Measurements from ENCODE around the gene HMOX2. TPM values are rescaled to one million over a fixed set of nuclear protein-coding genes. Genes with fewer than 3 reads are reported as not detected.

HMOX2 gene
- total RNA-seq, 1 experiment from 2014 or later: 42.6 TPM

DNA sequence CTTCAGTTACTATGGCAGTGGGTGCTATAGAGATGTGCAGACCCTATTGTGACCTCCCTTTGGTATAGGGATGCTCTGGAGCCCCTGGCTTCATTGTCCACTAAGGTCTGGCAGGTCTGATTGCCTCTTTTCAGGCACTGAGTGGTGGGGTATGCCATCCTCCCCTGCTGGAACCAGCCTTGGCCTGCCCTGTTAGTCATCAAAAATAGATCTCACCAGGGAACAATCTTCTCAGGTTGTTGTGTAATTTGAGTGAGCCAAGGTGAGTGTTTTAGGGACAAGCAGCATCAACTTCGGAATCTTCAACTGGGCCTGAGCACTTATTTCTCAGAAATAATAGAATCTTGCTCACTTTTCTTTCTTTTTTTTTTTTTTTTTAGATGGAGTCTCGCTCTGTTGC is 19.6 kb downstream of the HMOX2 start:
- H3K27me3 Mint-ChIP-seq (ENCODE audit: low read depth): no peaks in the 10 kb centered on the region
- H3K4me3 Mint-ChIP-seq: no peak overlapping the region
- ChIA-PET CTCF (no interaction called here), POLR2A (no interaction called here)
- TF ChIP-seq TP53 (CRISPR knock-in tag; IDR thresholded peaks at IDR 0.05) (no peak), ZNF232 (CRISPR knock-in tag; IDR thresholded peaks at IDR 0.05) (no peak), IRF2 (CRISPR knock-in tag; IDR thresholded peaks at IDR 0.05; ENCODE audit: borderline replicate concordance, low read depth) (no peak), CBFB (CRISPR knock-in tag; IDR thresholded peaks at IDR 0.05; ENCODE audit: low read depth) (no peak), ZNF317 (CRISPR knock-in tag; IDR thresholded peaks at IDR 0.05; ENCODE audit: borderline replicate concordance, low read depth) (no peak), NFATC4 (CRISPR knock-in tag; IDR thresholded peaks at IDR 0.05) (no peak), JAZF1 (CRISPR knock-in tag; IDR thresholded peaks at IDR 0.05) (no peak), MXD4 (CRISPR knock-in tag; IDR thresholded peaks at IDR 0.05; ENCODE audit: borderline replicate concordance) (no peak), GTF2I (CRISPR knock-in tag; conservative IDR thresholded peaks at IDR 0.05) (no peak), NFE2L1 (CRISPR knock-in tag; IDR thresholded peaks at IDR 0.05) (no peak), ELF4 (CRISPR knock-in tag; IDR thresholded peaks at IDR 0.05; ENCODE audit: low read depth) (no peak), OVOL2 (CRISPR knock-in tag; IDR thresholded peaks at IDR 0.05; ENCODE audit: borderline replicate concordance) (no peak), PRRX2 (CRISPR knock-in tag; IDR thresholded peaks at IDR 0.05) (no peak)
- TF ChIP-seq, protein P1, sequence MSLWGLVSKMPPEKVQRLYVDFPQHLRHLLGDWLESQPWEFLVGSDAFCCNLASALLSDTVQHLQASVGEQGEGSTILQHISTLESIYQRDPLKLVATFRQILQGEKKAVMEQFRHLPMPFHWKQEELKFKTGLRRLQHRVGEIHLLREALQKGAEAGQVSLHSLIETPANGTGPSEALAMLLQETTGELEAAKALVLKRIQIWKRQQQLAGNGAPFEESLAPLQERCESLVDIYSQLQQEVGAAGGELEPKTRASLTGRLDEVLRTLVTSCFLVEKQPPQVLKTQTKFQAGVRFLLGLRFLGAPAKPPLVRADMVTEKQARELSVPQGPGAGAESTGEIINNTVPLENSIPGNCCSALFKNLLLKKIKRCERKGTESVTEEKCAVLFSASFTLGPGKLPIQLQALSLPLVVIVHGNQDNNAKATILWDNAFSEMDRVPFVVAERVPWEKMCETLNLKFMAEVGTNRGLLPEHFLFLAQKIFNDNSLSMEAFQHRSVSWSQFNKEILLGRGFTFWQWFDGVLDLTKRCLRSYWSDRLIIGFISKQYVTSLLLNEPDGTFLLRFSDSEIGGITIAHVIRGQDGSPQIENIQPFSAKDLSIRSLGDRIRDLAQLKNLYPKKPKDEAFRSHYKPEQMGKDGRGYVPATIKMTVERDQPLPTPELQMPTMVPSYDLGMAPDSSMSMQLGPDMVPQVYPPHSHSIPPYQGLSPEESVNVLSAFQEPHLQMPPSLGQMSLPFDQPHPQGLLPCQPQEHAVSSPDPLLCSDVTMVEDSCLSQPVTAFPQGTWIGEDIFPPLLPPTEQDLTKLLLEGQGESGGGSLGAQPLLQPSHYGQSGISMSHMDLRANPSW (CRISPR knock-in tag; conservative IDR thresholded peaks at IDR 0.05; ENCODE audit: low read depth): no peak
- TF ChIP-seq, protein P2, sequence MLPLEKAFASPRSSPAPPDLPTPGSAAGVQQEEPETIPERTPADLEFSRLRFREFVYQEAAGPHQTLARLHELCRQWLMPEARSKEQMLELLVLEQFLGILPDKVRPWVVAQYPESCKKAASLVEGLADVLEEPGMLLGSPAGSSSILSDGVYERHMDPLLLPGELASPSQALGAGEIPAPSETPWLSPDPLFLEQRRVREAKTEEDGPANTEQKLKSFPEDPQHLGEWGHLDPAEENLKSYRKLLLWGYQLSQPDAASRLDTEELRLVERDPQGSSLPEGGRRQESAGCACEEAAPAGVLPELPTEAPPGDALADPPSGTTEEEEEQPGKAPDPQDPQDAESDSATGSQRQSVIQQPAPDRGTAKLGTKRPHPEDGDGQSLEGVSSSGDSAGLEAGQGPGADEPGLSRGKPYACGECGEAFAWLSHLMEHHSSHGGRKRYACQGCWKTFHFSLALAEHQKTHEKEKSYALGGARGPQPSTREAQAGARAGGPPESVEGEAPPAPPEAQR (CRISPR knock-in tag; IDR thresholded peaks at IDR 0.05): no peak
- TF ChIP-seq, protein P3, sequence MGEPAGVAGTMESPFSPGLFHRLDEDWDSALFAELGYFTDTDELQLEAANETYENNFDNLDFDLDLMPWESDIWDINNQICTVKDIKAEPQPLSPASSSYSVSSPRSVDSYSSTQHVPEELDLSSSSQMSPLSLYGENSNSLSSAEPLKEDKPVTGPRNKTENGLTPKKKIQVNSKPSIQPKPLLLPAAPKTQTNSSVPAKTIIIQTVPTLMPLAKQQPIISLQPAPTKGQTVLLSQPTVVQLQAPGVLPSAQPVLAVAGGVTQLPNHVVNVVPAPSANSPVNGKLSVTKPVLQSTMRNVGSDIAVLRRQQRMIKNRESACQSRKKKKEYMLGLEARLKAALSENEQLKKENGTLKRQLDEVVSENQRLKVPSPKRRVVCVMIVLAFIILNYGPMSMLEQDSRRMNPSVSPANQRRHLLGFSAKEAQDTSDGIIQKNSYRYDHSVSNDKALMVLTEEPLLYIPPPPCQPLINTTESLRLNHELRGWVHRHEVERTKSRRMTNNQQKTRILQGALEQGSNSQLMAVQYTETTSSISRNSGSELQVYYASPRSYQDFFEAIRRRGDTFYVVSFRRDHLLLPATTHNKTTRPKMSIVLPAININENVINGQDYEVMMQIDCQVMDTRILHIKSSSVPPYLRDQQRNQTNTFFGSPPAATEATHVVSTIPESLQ (CRISPR knock-in tag; IDR thresholded peaks at IDR 0.05): no peak
- TF ChIP-seq, protein P4, sequence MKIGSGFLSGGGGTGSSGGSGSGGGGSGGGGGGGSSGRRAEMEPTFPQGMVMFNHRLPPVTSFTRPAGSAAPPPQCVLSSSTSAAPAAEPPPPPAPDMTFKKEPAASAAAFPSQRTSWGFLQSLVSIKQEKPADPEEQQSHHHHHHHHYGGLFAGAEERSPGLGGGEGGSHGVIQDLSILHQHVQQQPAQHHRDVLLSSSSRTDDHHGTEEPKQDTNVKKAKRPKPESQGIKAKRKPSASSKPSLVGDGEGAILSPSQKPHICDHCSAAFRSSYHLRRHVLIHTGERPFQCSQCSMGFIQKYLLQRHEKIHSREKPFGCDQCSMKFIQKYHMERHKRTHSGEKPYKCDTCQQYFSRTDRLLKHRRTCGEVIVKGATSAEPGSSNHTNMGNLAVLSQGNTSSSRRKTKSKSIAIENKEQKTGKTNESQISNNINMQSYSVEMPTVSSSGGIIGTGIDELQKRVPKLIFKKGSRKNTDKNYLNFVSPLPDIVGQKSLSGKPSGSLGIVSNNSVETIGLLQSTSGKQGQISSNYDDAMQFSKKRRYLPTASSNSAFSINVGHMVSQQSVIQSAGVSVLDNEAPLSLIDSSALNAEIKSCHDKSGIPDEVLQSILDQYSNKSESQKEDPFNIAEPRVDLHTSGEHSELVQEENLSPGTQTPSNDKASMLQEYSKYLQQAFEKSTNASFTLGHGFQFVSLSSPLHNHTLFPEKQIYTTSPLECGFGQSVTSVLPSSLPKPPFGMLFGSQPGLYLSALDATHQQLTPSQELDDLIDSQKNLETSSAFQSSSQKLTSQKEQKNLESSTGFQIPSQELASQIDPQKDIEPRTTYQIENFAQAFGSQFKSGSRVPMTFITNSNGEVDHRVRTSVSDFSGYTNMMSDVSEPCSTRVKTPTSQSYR (CRISPR knock-in tag; IDR thresholded peaks at IDR 0.05): no peak
- TF ChIP-seq, protein P5, sequence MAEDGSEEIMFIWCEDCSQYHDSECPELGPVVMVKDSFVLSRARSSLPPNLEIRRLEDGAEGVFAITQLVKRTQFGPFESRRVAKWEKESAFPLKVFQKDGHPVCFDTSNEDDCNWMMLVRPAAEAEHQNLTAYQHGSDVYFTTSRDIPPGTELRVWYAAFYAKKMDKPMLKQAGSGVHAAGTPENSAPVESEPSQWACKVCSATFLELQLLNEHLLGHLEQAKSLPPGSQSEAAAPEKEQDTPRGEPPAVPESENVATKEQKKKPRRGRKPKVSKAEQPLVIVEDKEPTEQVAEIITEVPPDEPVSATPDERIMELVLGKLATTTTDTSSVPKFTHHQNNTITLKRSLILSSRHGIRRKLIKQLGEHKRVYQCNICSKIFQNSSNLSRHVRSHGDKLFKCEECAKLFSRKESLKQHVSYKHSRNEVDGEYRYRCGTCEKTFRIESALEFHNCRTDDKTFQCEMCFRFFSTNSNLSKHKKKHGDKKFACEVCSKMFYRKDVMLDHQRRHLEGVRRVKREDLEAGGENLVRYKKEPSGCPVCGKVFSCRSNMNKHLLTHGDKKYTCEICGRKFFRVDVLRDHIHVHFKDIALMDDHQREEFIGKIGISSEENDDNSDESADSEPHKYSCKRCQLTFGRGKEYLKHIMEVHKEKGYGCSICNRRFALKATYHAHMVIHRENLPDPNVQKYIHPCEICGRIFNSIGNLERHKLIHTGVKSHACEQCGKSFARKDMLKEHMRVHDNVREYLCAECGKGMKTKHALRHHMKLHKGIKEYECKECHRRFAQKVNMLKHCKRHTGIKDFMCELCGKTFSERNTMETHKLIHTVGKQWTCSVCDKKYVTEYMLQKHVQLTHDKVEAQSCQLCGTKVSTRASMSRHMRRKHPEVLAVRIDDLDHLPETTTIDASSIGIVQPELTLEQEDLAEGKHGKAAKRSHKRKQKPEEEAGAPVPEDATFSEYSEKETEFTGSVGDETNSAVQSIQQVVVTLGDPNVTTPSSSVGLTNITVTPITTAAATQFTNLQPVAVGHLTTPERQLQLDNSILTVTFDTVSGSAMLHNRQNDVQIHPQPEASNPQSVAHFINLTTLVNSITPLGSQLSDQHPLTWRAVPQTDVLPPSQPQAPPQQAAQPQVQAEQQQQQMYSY (CRISPR knock-in tag; IDR thresholded peaks at IDR 0.05): no peak
- TF ChIP-seq, protein P6, sequence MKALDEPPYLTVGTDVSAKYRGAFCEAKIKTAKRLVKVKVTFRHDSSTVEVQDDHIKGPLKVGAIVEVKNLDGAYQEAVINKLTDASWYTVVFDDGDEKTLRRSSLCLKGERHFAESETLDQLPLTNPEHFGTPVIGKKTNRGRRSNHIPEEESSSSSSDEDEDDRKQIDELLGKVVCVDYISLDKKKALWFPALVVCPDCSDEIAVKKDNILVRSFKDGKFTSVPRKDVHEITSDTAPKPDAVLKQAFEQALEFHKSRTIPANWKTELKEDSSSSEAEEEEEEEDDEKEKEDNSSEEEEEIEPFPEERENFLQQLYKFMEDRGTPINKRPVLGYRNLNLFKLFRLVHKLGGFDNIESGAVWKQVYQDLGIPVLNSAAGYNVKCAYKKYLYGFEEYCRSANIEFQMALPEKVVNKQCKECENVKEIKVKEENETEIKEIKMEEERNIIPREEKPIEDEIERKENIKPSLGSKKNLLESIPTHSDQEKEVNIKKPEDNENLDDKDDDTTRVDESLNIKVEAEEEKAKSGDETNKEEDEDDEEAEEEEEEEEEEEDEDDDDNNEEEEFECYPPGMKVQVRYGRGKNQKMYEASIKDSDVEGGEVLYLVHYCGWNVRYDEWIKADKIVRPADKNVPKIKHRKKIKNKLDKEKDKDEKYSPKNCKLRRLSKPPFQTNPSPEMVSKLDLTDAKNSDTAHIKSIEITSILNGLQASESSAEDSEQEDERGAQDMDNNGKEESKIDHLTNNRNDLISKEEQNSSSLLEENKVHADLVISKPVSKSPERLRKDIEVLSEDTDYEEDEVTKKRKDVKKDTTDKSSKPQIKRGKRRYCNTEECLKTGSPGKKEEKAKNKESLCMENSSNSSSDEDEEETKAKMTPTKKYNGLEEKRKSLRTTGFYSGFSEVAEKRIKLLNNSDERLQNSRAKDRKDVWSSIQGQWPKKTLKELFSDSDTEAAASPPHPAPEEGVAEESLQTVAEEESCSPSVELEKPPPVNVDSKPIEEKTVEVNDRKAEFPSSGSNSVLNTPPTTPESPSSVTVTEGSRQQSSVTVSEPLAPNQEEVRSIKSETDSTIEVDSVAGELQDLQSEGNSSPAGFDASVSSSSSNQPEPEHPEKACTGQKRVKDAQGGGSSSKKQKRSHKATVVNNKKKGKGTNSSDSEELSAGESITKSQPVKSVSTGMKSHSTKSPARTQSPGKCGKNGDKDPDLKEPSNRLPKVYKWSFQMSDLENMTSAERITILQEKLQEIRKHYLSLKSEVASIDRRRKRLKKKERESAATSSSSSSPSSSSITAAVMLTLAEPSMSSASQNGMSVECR (CRISPR knock-in tag; IDR thresholded peaks at IDR 0.05; ENCODE audit: borderline replicate concordance): no peak
- TF ChIP-seq, protein P7, sequence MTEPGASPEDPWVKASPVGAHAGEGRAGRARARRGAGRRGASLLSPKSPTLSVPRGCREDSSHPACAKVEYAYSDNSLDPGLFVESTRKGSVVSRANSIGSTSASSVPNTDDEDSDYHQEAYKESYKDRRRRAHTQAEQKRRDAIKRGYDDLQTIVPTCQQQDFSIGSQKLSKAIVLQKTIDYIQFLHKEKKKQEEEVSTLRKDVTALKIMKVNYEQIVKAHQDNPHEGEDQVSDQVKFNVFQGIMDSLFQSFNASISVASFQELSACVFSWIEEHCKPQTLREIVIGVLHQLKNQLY (CRISPR knock-in tag; IDR thresholded peaks at IDR 0.05): no peak
- H3K27ac Mint-ChIP-seq: no peak overlapping the region
- H3K9me3 Mint-ChIP-seq: no peaks in the 10 kb centered on the region
- ATAC-seq (no peak), DNase-seq (ENCODE audit: low spot score) (no peak)
- no peaks in the 10 kb centered on the region for H3K36me3 Mint-ChIP-seq
- H3K4me1 Mint-ChIP-seq: peaks cover 21% of the 10 kb centered on the region

Measured in WTC11 (cell line).